GM19468 (cell line): ENCODE measurements around the gene NRN1L.

Source experiments
- ATAC-seq: cut with Tn5 transposase; IDR thresholded peaks from one replicate; pipeline ENCODE4 v1.9.1; 2021; ENCODE audit warnings: mild to moderate bottlenecking, moderate library complexity, moderate number of reproducible peaks; ENCODE audit not compliant: unreplicated experiment; ENCODE audit errors: extremely low read depth

NRN1L gene

GRCh38 chr16:67933805-67934204 lies 49.1 kb downstream of the NRN1L start:
- ATAC-seq, result no peak

- ATAC-seq, result no peak
Measured at GRCh38 chr16:67934306-67935100, 49.8 kb downstream of the NRN1L start.

GRCh38 chr16:67935101-67935401 lies 50.4 kb downstream of the NRN1L start:
- no peak for ATAC-seq

- peak; percentile 90 for ATAC-seq
Measured at GRCh38 chr16:67935402-67936123, 50.9 kb downstream of the NRN1L start.
